Endothelial cell of umbilical vein (primary cell): ENCODE data around the gene LGALS14.

ENCODE experiments used
- CTCF ChIP-seq, 2 donors: IDR thresholded peaks; 1 replicate in 1 of 2; 2 replicates in 1 of 2; pipeline ENCODE4 v1.5.1; 2011; ENCODE audit warnings: low read length in 2 of 2, mild to moderate bottlenecking in 2 of 2, moderate library complexity in 2 of 2, control low read depth in 1 of 2, inconsistent platforms in 1 of 2, low read depth in 1 of 2; ENCODE audit not compliant: insufficient read depth in 1 of 2; ENCODE audit errors: extremely low read depth in 1 of 2
- FOS ChIP-seq: IDR thresholded peaks from 2 replicates; pipeline ENCODE4 v1.6.1; 2011; ENCODE audit warnings: mild to moderate bottlenecking, low read length, moderate library complexity, borderline replicate concordance; ENCODE audit not compliant: insufficient read depth
- JUN ChIP-seq: IDR thresholded peaks from 2 replicates; pipeline ENCODE4 v1.6.1; 2011; ENCODE audit warnings: borderline replicate concordance, low read depth; ENCODE audit not compliant: insufficient read length, insufficient read depth
- MYC ChIP-seq: IDR thresholded peaks from one replicate; pipeline ENCODE4 v1.6.1; 2011; ENCODE audit warnings: mild to moderate bottlenecking, low read depth, low read length
- POLR2A ChIP-seq: IDR thresholded peaks from 2 replicates; pipeline ENCODE4 v1.6.1; 2012; ENCODE audit warnings: low read depth, mild to moderate bottlenecking, control low read depth, low read length
- POLR2AphosphoS5 ChIP-seq: IDR thresholded peaks from 2 replicates; pipeline ENCODE4 v1.6.1; 2012; ENCODE audit warnings: low read depth, mild to moderate bottlenecking, control low read depth, low read length, moderate library complexity; ENCODE audit not compliant: insufficient read depth
- TF ChIP-seq, protein P1 (sequence below): IDR thresholded peaks from 2 replicates; pipeline ENCODE4 v1.6.1; 2011; ENCODE audit not compliant: insufficient read depth, insufficient read length

DNA sequence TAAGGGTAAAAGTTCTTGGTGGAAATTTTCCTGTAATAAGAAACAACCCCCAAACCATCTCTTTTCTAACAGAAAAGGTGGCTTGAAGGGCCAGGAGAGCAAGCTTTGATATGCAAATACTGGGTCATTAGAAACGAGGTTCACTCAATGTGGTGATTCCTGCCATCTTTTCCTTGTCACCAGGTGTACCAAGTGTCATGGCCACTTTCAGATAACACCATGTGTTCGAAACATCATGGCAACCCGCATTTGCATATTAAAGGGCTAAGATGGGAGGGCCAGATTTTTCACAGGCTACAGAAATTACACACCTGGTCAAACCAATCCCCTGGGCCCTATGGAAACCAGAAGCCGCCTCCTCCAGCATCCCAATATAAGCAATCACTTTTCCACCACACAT is 33.3 kb upstream of the LGALS14 start:
- TF ChIP-seq POLR2A (no peak), CTCF (IDR thresholded peaks at IDR 0.05; ENCODE audit: extremely low read depth in 1 of 2, insufficient read depth in 1 of 2, low read depth in 1 of 2, low read length in 2 of 2) (no peak), POLR2AphosphoS5 (no peak), JUN (no peak), MYC (no peak), FOS (no peak)
- TF ChIP-seq, protein P1, sequence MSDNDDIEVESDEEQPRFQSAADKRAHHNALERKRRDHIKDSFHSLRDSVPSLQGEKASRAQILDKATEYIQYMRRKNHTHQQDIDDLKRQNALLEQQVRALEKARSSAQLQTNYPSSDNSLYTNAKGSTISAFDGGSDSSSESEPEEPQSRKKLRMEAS, result no peak
